HCT116 (cell line): Measurements from ENCODE around the gene GFOD1. TPM values are rescaled to one million over a fixed set of nuclear protein-coding genes. Genes with fewer than 3 reads are reported as not detected.

Source experiments
- ATAC-seq: fragments of 200-7000 bp; cut with Tn5 transposase; 2 replicates; pipeline ENCODE4 v1.9.1; 2020; ENCODE audit warnings: mild to moderate bottlenecking, moderate library complexity
- BruUV-seq: library from RNA; stranded (reverse); fragments of 400-500 nt; replicated peaks from 2 replicates; lab custom pipeline; 2021; lab: Mats Ljungman, UMichigan
- CTCF ChIA-PET: fragments of 300-600 bp; sonication (Branson Sonifier 250); formaldehyde crosslinking; loops from one replicate; lab custom pipeline; 2021; ENCODE audit warnings: antibody characterized with exemption; lab: Charles Lee
- POLR2A ChIA-PET: fragments of 300-600, 350-600 bp; sonication (Branson Sonifier 250); formaldehyde crosslinking; loops from one replicate; lab custom pipeline; 2021; ENCODE audit warnings: antibody characterized with exemption; lab: Charles Lee
- RAD21 ChIA-PET, 2 experiments: fragments of 300-600 bp; sonication (Branson Sonifier 250); formaldehyde crosslinking; loops; one replicate each; lab custom pipeline; 2023; ENCODE audit warnings: low total read pairs in 2 of 2; ENCODE audit not compliant: uncharacterized antibody in 2 of 2, unreplicated experiment in 2 of 2, low non-redundant PET in 1 of 2; lab: Charles Lee
- DNase-seq: peaks from one replicate; pipeline ENCODE4 v3.0.0-alpha.2; 2010; ENCODE audit warnings: low read depth, low spot score
- H2AFZ ChIP-seq: fragments of 200-600 bp; shearing (Covaris generic), sonication (generic); 2 replicates; pipeline ENCODE4 v1.6.1; 2017; ENCODE audit warnings: low read depth, mixed run types, mixed read lengths, antibody characterized with exemption, low read length; ENCODE audit not compliant: poor library complexity, severe bottlenecking
- H3K27ac ChIP-seq: 2 replicates; pipeline ENCODE4 v1.5.1; 2012; ENCODE audit warnings: low read depth, low read length
- H3K27me3 ChIP-seq: fragments of 200-600 bp; sonication (generic); 2 replicates; pipeline ENCODE4 v1.6.1; 2016; ENCODE audit warnings: mixed run types, low read length, mixed read lengths; ENCODE audit not compliant: insufficient read depth
- H3K36me3 ChIP-seq, 2 experiments: fragments of 200-500 bp in 1 of 2; fragments of 200-600 bp in 1 of 2; sonication (Bioruptor generic) in 1 of 2; sonication (generic) in 1 of 2; 2 replicates each; pipeline versions ENCODE4 v1.5.1 to v1.6.1; 2014 to 2016; ENCODE audit warnings: low read length in 2 of 2, inconsistent platforms in 1 of 2, mixed read lengths in 1 of 2, mixed run types in 1 of 2; ENCODE audit not compliant: insufficient read depth in 2 of 2, control insufficient read depth in 1 of 2
- H3K4me1 ChIP-seq, 2 experiments: fragments of 200-600 bp in 1 of 2; sonication (generic) in 1 of 2; 2 replicates each; pipeline versions ENCODE4 v1.5.1 to v1.6.1; 2012 to 2017; ENCODE audit warnings: low read length in 2 of 2, inconsistent platforms in 1 of 2, mild to moderate bottlenecking in 1 of 2, mixed read lengths in 1 of 2, mixed run types in 1 of 2, moderate library complexity in 1 of 2; ENCODE audit not compliant: insufficient read depth in 2 of 2, control insufficient read depth in 1 of 2
- H3K4me2 ChIP-seq: fragments of 200-600 bp; sonication (generic); 2 replicates; pipeline ENCODE4 v1.6.1; 2017; ENCODE audit warnings: mixed run types, low read length, mixed read lengths
- H3K4me3 ChIP-seq, 2 experiments: fragments of 200-600 bp in 1 of 2; sonication (generic) in 1 of 2; replicated peaks in 1 of 2; 2 replicates each; pipeline ENCODE4 v1.5.1; 2011 to 2016; ENCODE audit warnings: low read length in 2 of 2, control low read depth in 1 of 2, low read depth in 1 of 2, mild to moderate bottlenecking in 1 of 2, mixed read lengths in 1 of 2, mixed run types in 1 of 2
- H3K79me2 ChIP-seq: fragments of 200-600 bp; sonication (generic); 2 replicates; pipeline ENCODE4 v1.6.1; 2017; ENCODE audit warnings: mild to moderate bottlenecking, mixed run types, low read length, moderate library complexity, mixed read lengths; ENCODE audit not compliant: insufficient read depth
- H3K9ac ChIP-seq: fragments of 200-600 bp; sonication (generic); 2 replicates; pipeline ENCODE4 v1.6.1; 2016; ENCODE audit warnings: low read length, mixed read lengths
- H3K9me2 ChIP-seq: fragments of 200-600 bp; sonication (generic), shearing (Covaris generic); 2 replicates; pipeline ENCODE4 v1.6.1; 2017; ENCODE audit warnings: mixed run types, mild to moderate bottlenecking, moderate library complexity; ENCODE audit not compliant: insufficient read depth
- H3K9me3 ChIP-seq, 2 experiments: fragments of 200-500 bp in 1 of 2; fragments of 200-600 bp in 1 of 2; sonication (Bioruptor generic) in 1 of 2; sonication (generic) in 1 of 2; 2 replicates each; pipeline ENCODE4 v1.6.1; 2014 to 2017; ENCODE audit warnings: low read length in 2 of 2, mixed read lengths in 2 of 2, inconsistent platforms in 1 of 2, low read depth in 1 of 2, mild to moderate bottlenecking in 1 of 2, mixed run types in 1 of 2, moderate library complexity in 1 of 2; ENCODE audit not compliant: control insufficient read depth in 1 of 2, insufficient read depth in 1 of 2
- H4K20me1 ChIP-seq: fragments of 200-600 bp; sonication (generic), shearing (Covaris generic); 2 replicates; pipeline ENCODE4 v1.6.1; 2017; ENCODE audit warnings: mixed run types, mild to moderate bottlenecking, moderate library complexity; ENCODE audit not compliant: insufficient read depth
- CBX3 ChIP-seq: IDR thresholded peaks from 2 replicates; pipeline ENCODE4 v1.6.1; 2012; ENCODE audit warnings: low read depth
- CTCF ChIP-seq, 3 experiments: fragments of 200-600 bp in 1 of 3; sonication (generic) in 1 of 3; IDR thresholded peaks in 2 of 3; conservative IDR thresholded peaks in 1 of 3; 2 replicates each; pipeline ENCODE4 v1.5.1; 2012 to 2017; ENCODE audit warnings: low read depth in 2 of 3, low read length in 2 of 3, antibody characterized with exemption in 1 of 3, borderline replicate concordance in 1 of 3, control low read depth in 1 of 3, mild to moderate bottlenecking in 1 of 3, mixed read lengths in 1 of 3, mixed run types in 1 of 3, moderate library complexity in 1 of 3; ENCODE audit not compliant: insufficient read depth in 1 of 3
- ELF1 ChIP-seq: IDR thresholded peaks from 2 replicates; pipeline ENCODE4 v1.6.1; 2012; ENCODE audit warnings: low read depth, borderline replicate concordance
- EZH2 ChIP-seq: fragments of 200-600 bp; sonication (generic); IDR thresholded peaks from 2 replicates; pipeline ENCODE4 v1.6.1; 2017; ENCODE audit warnings: antibody characterized with exemption, mixed run types
- EZH2phosphoT487 ChIP-seq: fragments of 200-600 bp; IDR thresholded peaks from 2 replicates; pipeline ENCODE4 v1.6.1; 2018; ENCODE audit warnings: antibody characterized with exemption, borderline replicate concordance
- FOSL1 ChIP-seq: IDR thresholded peaks from 2 replicates; pipeline ENCODE4 v1.6.1; 2012; ENCODE audit warnings: low read depth
- JUND ChIP-seq: IDR thresholded peaks from 2 replicates; pipeline ENCODE4 v1.6.1; 2012
- POLR2A ChIP-seq: IDR thresholded peaks from 2 replicates; pipeline ENCODE4 v1.7.0; 2011; ENCODE audit warnings: borderline replicate concordance; ENCODE audit not compliant: insufficient read depth, insufficient read length; ENCODE audit errors: extremely low read depth
- POLR2AphosphoS5 ChIP-seq: IDR thresholded peaks from 2 replicates; pipeline ENCODE4 v1.6.1; 2011; ENCODE audit warnings: mild to moderate bottlenecking, low read depth, low read length, moderate library complexity
- RAD21 ChIP-seq: IDR thresholded peaks from 2 replicates; pipeline ENCODE4 v1.6.1; 2012; ENCODE audit warnings: low read depth, mild to moderate bottlenecking
- REST ChIP-seq: IDR thresholded peaks from 2 replicates; pipeline ENCODE4 v1.6.1; 2012; ENCODE audit warnings: low read depth
- SIN3A ChIP-seq: IDR thresholded peaks from 2 replicates; pipeline ENCODE4 v1.6.1; 2012; ENCODE audit warnings: low read depth
- SP1 ChIP-seq: IDR thresholded peaks from 2 replicates; pipeline ENCODE4 v1.6.1; 2012; ENCODE audit warnings: low read depth
- YY1 ChIP-seq: IDR thresholded peaks from 2 replicates; pipeline ENCODE4 v1.6.1; 2011; ENCODE audit warnings: low read length, low read depth, moderate library complexity, mild to moderate bottlenecking; ENCODE audit not compliant: insufficient replicate concordance; ENCODE audit errors: extremely low read depth
- ZFX ChIP-seq: fragments of 450-650 bp; IDR thresholded peaks from 2 replicates; pipeline ENCODE4 v1.6.1; 2017
- ZNF274 ChIP-seq: fragments of 200-500 bp; sonication (Bioruptor generic); IDR thresholded peaks from 2 replicates; pipeline ENCODE4 v1.6.1; 2014; ENCODE audit warnings: mild to moderate bottlenecking, low read depth, low read length, inconsistent platforms
- intact Hi-C: fragments of 100-400 bp; cut with micrococcal nuclease; formaldehyde crosslinking; loops from 2 replicates; pipeline ENCODE4 v1.10.0; 2022
- total RNA-seq: library from RNA; stranded (reverse); gene quantifications from one replicate; pipeline ENCODE4 v1.2.1, GENCODE V29; 2021; ENCODE audit not compliant: unreplicated experiment

The GFOD1 gene
- total RNA-seq, 1 experiment from 2014 or later: 3.8 TPM

- TF ChIP-seq CTCF (IDR thresholded peaks at IDR 0.05 in 2 of 3, conservative IDR thresholded peaks at IDR 0.05 in 1 of 3; ENCODE audit: borderline replicate concordance in 1 of 3, insufficient read depth in 1 of 3, low read depth in 2 of 3, low read length in 2 of 3): no peak
- TF ChIP-seq FOSL1: no peak
- TF ChIP-seq POLR2AphosphoS5: no peak
- no peak for TF ChIP-seq SIN3A
- TF ChIP-seq, all 23 proteins: peak for 0
Measured at GRCh38 chr6:13404228-13404891, 83.0 kb downstream of the GFOD1 start (continued).

GRCh38 chr6:13402711-13403110, 84.7 kb downstream of the GFOD1 start:
- Histone ChIP-seq H3K4me3 (no peak overlapping the region), H3K79me2 (no peaks in the 10 kb centered on the region), H4K20me1 (no peaks in the 10 kb centered on the region), H3K9ac (no peak overlapping the region), H3K36me3 (no peaks in the 10 kb centered on the region), H3K4me2 (no peak overlapping the region), H3K9me2 (no peaks in the 10 kb centered on the region), H3K9me3 (no peaks in the 10 kb centered on the region), H3K27me3 (no peaks in the 10 kb centered on the region), H3K4me1 (peaks cover 13 to 29% of the 10 kb centered on the region in 2 experiments), H2AFZ (no peak overlapping the region), H3K27ac (no peak overlapping the region)
- intact Hi-C loops: no loop called here
- DNase-seq (no peak), ATAC-seq (no peak)
- TF ChIP-seq FOSL1 (no peak), POLR2A (no peak), SP1 (no peak), EZH2 (no peak), POLR2AphosphoS5 (no peak), RAD21 (no peak), ZNF274 (no peak), REST (no peak), CBX3 (no peak), YY1 (no peak), SIN3A (no peak), ELF1 (no peak), ZFX (no peak), JUND (no peak), EZH2phosphoT487 (no peak), CTCF (IDR thresholded peaks at IDR 0.05 in 2 of 3, conservative IDR thresholded peaks at IDR 0.05 in 1 of 3; ENCODE audit: borderline replicate concordance in 1 of 3, insufficient read depth in 1 of 3, low read depth in 2 of 3, low read length in 2 of 3) (no peak)
- RAD21 ChIA-PET: no interaction called here
- CTCF ChIA-PET: no interaction called here
- BruUV-seq: no TSS peak
- POLR2A ChIA-PET: no interaction called here
